Glutamatergic neuron (in vitro differentiated cells): ENCODE measurements around the gene DPY19L1. TPM values are rescaled to one million over a fixed set of nuclear protein-coding genes. Genes with fewer than 3 reads are reported as not detected.
"Not testable (repeated sequence)": the region's sequence is repeated elsewhere in the genome, so short reads cannot be mapped to it uniquely, and the experiment has no call there.

Experiments
- DNase-seq: peaks from one replicate; pipeline ENCODE4 v3.0.0; 2022
- H3K27ac Mint-ChIP-seq: one replicate; pipeline ENCODE4 v1.8.0; 2020; ENCODE audit warnings: mild to moderate bottlenecking, mixed read lengths, inconsistent platforms; ENCODE audit not compliant: unreplicated experiment
- H3K27me3 Mint-ChIP-seq: one replicate; pipeline ENCODE4 v1.8.0; 2020; ENCODE audit warnings: mild to moderate bottlenecking, moderate library complexity, mixed read lengths, inconsistent platforms; ENCODE audit not compliant: unreplicated experiment
- H3K36me3 Mint-ChIP-seq: one replicate; pipeline ENCODE4 v1.8.0; 2020; ENCODE audit warnings: mild to moderate bottlenecking, mixed read lengths, inconsistent platforms; ENCODE audit not compliant: unreplicated experiment
- H3K4me1 Mint-ChIP-seq: one replicate; pipeline ENCODE4 v1.8.0; 2020; ENCODE audit warnings: mild to moderate bottlenecking, low read depth, mixed read lengths, inconsistent platforms; ENCODE audit not compliant: unreplicated experiment
- H3K4me3 Mint-ChIP-seq: one replicate; pipeline ENCODE4 v1.8.0; 2020; ENCODE audit warnings: mild to moderate bottlenecking, mixed read lengths, inconsistent platforms; ENCODE audit not compliant: unreplicated experiment
- H3K9me3 Mint-ChIP-seq: one replicate; pipeline ENCODE4 v1.8.0; 2020; ENCODE audit warnings: mild to moderate bottlenecking, moderate library complexity, mixed read lengths, inconsistent platforms; ENCODE audit not compliant: unreplicated experiment
- CTCF ChIP-seq: fragments of 200-600 bp; sonication (generic); IDR thresholded peaks from one replicate; pipeline ENCODE4 v1.5.0; 2021; ENCODE audit not compliant: partially characterized antibody, unreplicated experiment
- total RNA-seq: library from RNA; stranded (reverse); fragmentation: NEBNext Ultra II Directional; extraction: Animal tissue kit (Norgen Biotek cat#: 25700); gene quantifications from one replicate; pipeline ENCODE4 v1.2.1, GENCODE V29; 2021; ENCODE audit not compliant: unreplicated experiment

DPY19L1 gene
- total RNA-seq, 1 donor from 2014 or later: 12.3 TPM

GRCh38 chr7:35003679-35004303 lies 33.5 kb downstream of the DPY19L1 start:
- Mint-ChIP-seq H3K27ac (peak overlapping the region; percentile 86), H3K4me3 (no peak overlapping the region), H3K4me1 (peaks cover 28% of the 10 kb centered on the region), H3K27me3 (peaks cover 3% of the 10 kb centered on the region), H3K36me3 (peaks cover 5% of the 10 kb centered on the region), H3K9me3 (no peaks in the 10 kb centered on the region)
- TF ChIP-seq CTCF: no peak
- peak; percentile 26 for DNase-seq

GRCh38 chr7:35003177-35003650 lies 34.1 kb downstream of the DPY19L1 start:
- not testable (repeated sequence) for H3K9me3 Mint-ChIP-seq, DNase-seq, H3K36me3 Mint-ChIP-seq, H3K27me3 Mint-ChIP-seq, H3K4me3 Mint-ChIP-seq
- H3K4me1 Mint-ChIP-seq: peaks cover 26% of the 10 kb centered on the region
- H3K27ac Mint-ChIP-seq: peak overlapping the region; percentile 86

GRCh38 chr7:34998335-34998734 lies 39.0 kb downstream of the DPY19L1 start:
- not testable (repeated sequence) for H3K27ac Mint-ChIP-seq
- peaks cover 11% of the 10 kb centered on the region for H3K4me1 Mint-ChIP-seq

GRCh38 chr7:34996423-34997090 lies 40.7 kb downstream of the DPY19L1 start:
- H3K36me3 Mint-ChIP-seq, H3K4me1 Mint-ChIP-seq, H3K27ac Mint-ChIP-seq, H3K9me3 Mint-ChIP-seq, H3K4me3 Mint-ChIP-seq, H3K27me3 Mint-ChIP-seq, DNase-seq: not testable (repeated sequence)

More at GRCh38 chr7:34998335-34998734, 39.0 kb downstream of the DPY19L1 start:
- not testable (repeated sequence) for H3K36me3 Mint-ChIP-seq, H3K9me3 Mint-ChIP-seq, DNase-seq, H3K4me3 Mint-ChIP-seq, H3K27me3 Mint-ChIP-seq

GRCh38 chr7:34995757-34996156 lies 41.5 kb downstream of the DPY19L1 start:
- no peak overlapping the region for H3K4me3 Mint-ChIP-seq
- H3K9me3 Mint-ChIP-seq: no peaks in the 10 kb centered on the region
- no peak for TF ChIP-seq CTCF
- no peaks in the 10 kb centered on the region for H3K36me3 Mint-ChIP-seq
- H3K4me1 Mint-ChIP-seq: peaks cover 5% of the 10 kb centered on the region
- DNase-seq: no peak
- H3K27me3 Mint-ChIP-seq: peaks cover 5% of the 10 kb centered on the region
- H3K27ac Mint-ChIP-seq: no peak overlapping the region

GRCh38 chr7:34991938-34992840 lies 45.1 kb downstream of the DPY19L1 start:
- no peak for TF ChIP-seq CTCF
- no peak overlapping the region for H3K27ac Mint-ChIP-seq
- DNase-seq: no peak
- H3K4me3 Mint-ChIP-seq: no peak overlapping the region
- H3K4me1 Mint-ChIP-seq: no peaks in the 10 kb centered on the region
- H3K9me3 Mint-ChIP-seq: no peaks in the 10 kb centered on the region
- H3K27me3 Mint-ChIP-seq: peaks cover 2% of the 10 kb centered on the region
- no peaks in the 10 kb centered on the region for H3K36me3 Mint-ChIP-seq

GRCh38 chr7:34988442-34989125 lies 48.7 kb downstream of the DPY19L1 start:
- not testable (repeated sequence) for H3K36me3 Mint-ChIP-seq, H3K27me3 Mint-ChIP-seq, H3K9me3 Mint-ChIP-seq, H3K4me1 Mint-ChIP-seq, DNase-seq, H3K27ac Mint-ChIP-seq, H3K4me3 Mint-ChIP-seq

GRCh38 chr7:34985155-34985554 lies 52.1 kb downstream of the DPY19L1 start:
- not testable (repeated sequence) for H3K9me3 Mint-ChIP-seq, H3K4me3 Mint-ChIP-seq, H3K27ac Mint-ChIP-seq, H3K36me3 Mint-ChIP-seq, DNase-seq, H3K27me3 Mint-ChIP-seq, H3K4me1 Mint-ChIP-seq
